PC-3 (cell line): Measurements from ENCODE around the gene DEFB131A.
"Not testable (repeated sequence)": the region's sequence is repeated elsewhere in the genome, so short reads cannot be mapped to it uniquely, and the experiment has no call there.

Source experiments
- EZH2 ChIP-seq: fragments of 300-600 bp; sonication (generic); IDR thresholded peaks from one replicate; pipeline ENCODE4 v1.6.1; 2017; ENCODE audit warnings: antibody characterized with exemption, mild to moderate bottlenecking, low read length; ENCODE audit not compliant: unreplicated experiment
- EZH2phosphoT487 ChIP-seq: fragments of 300-600 bp; sonication (generic); IDR thresholded peaks from 2 replicates; pipeline ENCODE4 v1.6.1; 2018; ENCODE audit warnings: mild to moderate bottlenecking, antibody characterized with exemption, low read length, borderline replicate concordance
- TF ChIP-seq, protein P1 (sequence below): fragments of 300-600 bp; sonication (generic); conservative IDR thresholded peaks from 2 replicates; pipeline ENCODE4 v1.5.1; 2017; ENCODE audit warnings: antibody characterized with exemption, low read depth, mild to moderate bottlenecking, low read length

DNA sequence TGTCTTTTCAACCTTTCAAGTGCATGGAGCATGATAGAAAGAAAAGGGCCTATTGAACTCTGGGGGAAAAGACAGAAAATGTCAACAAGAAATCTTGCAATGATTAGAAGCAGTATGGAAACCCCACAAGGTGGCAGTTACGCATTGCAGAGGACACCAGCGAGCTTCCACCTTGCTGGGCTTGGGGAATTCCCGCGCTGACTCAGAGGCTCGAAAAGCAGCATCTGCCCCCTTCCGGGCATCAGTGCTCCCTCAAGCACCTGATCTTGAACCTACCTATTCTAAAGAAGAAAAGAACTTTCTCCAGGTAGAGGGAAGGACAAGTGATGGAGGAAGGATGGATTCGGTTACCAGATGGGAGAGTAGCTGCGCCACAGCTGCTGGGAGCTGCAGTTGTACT is 35.3 kb downstream of the DEFB131A start:
- TF ChIP-seq, protein P1, sequence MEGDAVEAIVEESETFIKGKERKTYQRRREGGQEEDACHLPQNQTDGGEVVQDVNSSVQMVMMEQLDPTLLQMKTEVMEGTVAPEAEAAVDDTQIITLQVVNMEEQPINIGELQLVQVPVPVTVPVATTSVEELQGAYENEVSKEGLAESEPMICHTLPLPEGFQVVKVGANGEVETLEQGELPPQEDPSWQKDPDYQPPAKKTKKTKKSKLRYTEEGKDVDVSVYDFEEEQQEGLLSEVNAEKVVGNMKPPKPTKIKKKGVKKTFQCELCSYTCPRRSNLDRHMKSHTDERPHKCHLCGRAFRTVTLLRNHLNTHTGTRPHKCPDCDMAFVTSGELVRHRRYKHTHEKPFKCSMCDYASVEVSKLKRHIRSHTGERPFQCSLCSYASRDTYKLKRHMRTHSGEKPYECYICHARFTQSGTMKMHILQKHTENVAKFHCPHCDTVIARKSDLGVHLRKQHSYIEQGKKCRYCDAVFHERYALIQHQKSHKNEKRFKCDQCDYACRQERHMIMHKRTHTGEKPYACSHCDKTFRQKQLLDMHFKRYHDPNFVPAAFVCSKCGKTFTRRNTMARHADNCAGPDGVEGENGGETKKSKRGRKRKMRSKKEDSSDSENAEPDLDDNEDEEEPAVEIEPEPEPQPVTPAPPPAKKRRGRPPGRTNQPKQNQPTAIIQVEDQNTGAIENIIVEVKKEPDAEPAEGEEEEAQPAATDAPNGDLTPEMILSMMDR = not testable (repeated sequence)
- TF ChIP-seq EZH2, EZH2phosphoT487: not testable (repeated sequence)
